Measurements from ENCODE around the gene TCEA3.

TCEA3 gene

DNA sequence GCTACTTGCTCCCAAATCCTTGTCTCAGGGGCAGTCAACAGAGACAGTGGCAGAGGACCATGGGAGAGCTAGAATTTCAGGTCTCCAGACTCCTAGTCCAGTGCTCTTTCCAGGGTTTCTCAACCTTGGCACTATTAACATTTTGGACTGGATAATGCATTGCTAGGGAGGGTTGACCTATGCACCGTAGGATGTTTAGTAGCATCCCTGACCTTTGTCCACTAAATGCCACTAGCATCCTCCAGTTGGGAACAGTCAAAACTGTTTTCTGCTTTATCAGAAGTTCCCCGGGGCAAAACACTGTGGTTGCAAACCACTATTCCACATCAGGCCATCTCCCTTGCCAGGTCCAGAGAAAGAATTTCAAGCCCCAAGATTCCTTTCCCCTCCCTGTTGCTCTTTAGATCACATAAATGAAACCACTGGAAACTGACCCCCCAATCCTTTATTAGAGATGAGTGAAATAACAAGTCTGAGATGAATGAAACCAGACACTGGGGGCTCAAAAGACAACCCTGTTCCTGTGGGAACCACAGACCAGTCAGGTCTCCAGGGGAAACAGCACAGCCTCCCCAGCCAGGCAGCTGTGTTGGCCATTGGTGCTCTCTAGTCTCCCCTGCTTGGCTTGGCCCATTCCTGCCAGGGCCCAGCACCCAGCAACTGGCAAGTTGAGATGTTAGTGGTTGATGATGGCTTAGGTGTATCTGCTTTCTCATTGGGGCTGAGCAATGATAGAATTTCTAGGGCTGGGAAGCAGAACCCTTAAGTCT, 3.8 kb upstream of the TCEA3 start:
- DNase-seq (ENCODE audit: low read depth, low spot score) = no peak
- peaks cover 3% of the 10 kb centered on the region; the same call in 1 of the 2 replicates for H3K36me3 ChIP-seq (ENCODE audit: insufficient read depth, low read length)
- H3K4me3 ChIP-seq = no peak overlapping the region
- TF ChIP-seq POLR2AphosphoS5 (IDR thresholded peaks at IDR 0.05; ENCODE audit: borderline replicate concordance, low read depth, low read length) = no peak
- TF ChIP-seq FOXP2 (optimal IDR thresholded peaks at IDR 0.05; ENCODE audit: control extremely low read depth, extremely low read length, insufficient read depth) = no peak
- no peak for TF ChIP-seq EZH2 (IDR thresholded peaks at IDR 0.05)
- H3K27ac ChIP-seq = no peak overlapping the region
- no peaks in the 10 kb centered on the region for H3K9me3 ChIP-seq (ENCODE audit: low read depth, low read length)
- no peak overlapping the region for H3K9ac ChIP-seq (ENCODE audit: insufficient read length)

DNA sequence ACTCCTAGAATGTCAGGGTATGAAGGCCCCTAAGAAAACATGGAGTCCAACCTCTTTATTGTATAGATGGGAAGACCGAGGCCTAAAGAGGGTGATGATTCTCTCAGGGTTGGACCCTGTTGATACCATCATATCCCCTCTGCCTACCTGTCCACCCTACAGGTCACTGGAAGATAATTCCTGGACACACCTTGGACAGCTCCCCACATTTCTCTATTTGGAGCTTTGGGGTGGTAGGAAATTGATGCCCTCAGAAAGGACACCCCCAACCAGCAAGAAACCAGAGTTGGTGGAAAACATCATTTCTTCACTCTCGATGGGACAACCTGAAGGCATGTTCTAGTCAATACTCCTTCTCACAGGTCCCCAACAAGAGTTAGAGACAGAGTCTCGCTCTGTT, 3.0 kb upstream of the TCEA3 start:
- no peak for TF ChIP-seq EZH2 (IDR thresholded peaks at IDR 0.05)
- no peak for TF ChIP-seq FOXP2 (optimal IDR thresholded peaks at IDR 0.05; ENCODE audit: control extremely low read depth, extremely low read length, insufficient read depth)
- TF ChIP-seq POLR2AphosphoS5 (IDR thresholded peaks at IDR 0.05; ENCODE audit: borderline replicate concordance, low read depth, low read length) = no peak
- Histone ChIP-seq H3K9ac (ENCODE audit: insufficient read length) (no peak overlapping the region), H3K36me3 (ENCODE audit: insufficient read depth, low read length) (peaks cover 3% of the 10 kb centered on the region; the same call in 1 of the 2 replicates), H3K4me3 (no peak overlapping the region), H3K9me3 (ENCODE audit: low read depth, low read length) (no peaks in the 10 kb centered on the region), H3K27ac (no peak overlapping the region)
- no peak for DNase-seq (ENCODE audit: low read depth, low spot score)

DNA sequence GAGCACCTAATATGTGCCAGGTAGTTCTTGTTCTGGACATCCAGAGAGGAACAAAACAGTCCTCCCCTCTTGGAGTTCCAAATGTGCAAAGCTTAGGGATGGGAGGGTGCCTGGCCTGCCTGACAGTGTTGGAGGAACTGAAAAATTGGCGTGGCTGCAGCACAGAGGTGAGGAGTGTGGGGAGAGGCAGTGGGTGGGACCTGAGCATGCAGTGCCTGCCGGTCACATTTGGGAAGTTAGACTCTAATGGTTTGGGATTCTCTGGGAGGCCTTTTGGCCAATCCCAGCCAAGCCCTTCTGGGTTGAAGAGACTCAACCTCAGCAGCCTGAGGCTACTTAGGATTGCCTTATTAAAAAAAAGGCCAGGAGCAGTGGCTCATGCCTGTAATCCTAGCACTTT, 2.3 kb upstream of the TCEA3 start:
- H3K9ac ChIP-seq (ENCODE audit: insufficient read length) = no peak overlapping the region
- H3K36me3 ChIP-seq (ENCODE audit: insufficient read depth, low read length) = peaks cover 3% of the 10 kb centered on the region; the same call in 1 of the 2 replicates
- H3K27ac ChIP-seq = no peak overlapping the region
- no peak overlapping the region for H3K4me3 ChIP-seq
- TF ChIP-seq POLR2AphosphoS5 (IDR thresholded peaks at IDR 0.05; ENCODE audit: borderline replicate concordance, low read depth, low read length) = no peak
- no peak for TF ChIP-seq EZH2 (IDR thresholded peaks at IDR 0.05)
- no peak for TF ChIP-seq FOXP2 (optimal IDR thresholded peaks at IDR 0.05; ENCODE audit: control extremely low read depth, extremely low read length, insufficient read depth)
- no peak for DNase-seq (ENCODE audit: low read depth, low spot score)
- no peaks in the 10 kb centered on the region for H3K9me3 ChIP-seq (ENCODE audit: low read depth, low read length)

DNA sequence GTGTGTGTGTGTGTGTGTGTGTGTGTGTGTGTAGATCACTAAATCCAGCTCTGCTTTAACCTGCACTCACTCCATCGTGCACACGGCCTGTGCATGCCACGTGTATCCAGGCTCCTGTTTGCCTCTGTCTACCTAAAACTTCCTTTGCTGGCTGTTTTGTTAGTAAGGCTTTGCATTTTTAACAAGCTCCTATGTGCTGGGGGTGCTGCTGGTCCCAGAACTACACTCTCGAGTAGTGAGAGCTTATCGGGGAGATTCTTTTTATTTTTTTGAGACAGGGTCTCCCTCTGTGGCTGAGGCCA, 596 bp upstream of the TCEA3 start:
- peak overlapping the region; percentile 96 for H3K4me3 ChIP-seq

DNA sequence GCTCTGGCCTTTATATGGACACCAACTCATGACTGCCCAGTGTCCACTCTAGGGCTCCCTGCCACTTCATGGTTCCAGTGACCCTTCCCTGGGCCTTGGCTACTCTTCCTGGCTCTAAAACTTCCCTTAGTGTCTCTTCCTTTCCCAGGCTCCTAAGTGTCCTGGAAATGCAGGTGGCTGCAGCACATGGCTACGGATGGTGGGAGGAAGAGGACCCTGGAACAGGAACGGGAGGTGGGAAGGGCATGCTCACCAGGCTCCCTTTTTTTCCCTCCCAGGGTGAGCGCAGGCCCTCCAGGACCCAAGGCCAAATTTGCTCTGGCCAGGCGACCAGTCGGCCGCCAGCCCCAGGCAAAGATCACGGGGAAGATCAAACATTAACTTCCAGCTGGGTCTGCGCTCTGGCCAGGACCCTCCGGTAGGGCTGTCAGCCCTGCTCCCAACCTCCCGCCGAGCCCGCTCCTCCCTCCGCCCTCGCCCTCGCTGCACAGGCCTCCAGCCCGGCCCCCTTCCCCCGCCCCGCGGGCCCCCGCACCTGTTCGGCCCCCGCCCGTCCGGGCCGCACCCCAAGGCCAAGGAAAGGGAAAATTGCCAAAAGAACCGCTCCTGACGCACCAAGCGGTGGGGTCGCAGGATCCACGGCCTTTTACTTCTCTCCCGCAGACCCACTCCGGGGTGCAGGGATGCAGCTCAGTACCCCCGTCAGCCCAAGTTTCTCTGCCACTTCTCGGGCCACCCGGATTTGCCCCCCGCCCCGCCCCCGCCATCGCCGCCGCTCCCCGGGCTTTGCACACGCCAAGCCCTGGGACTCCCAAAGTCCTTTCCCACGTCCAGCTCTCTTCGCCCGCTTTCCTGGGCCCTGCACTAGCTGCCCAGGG, 894 bp downstream of the TCEA3 start:
- Histone ChIP-seq H3K27ac (peak overlapping the region; percentile 46), H3K4me3 (peak overlapping the region; percentile 96), H3K9me3 (ENCODE audit: low read depth, low read length) (no peaks in the 10 kb centered on the region), H3K9ac (ENCODE audit: insufficient read length) (peak overlapping the region; percentile 87), H3K36me3 (ENCODE audit: insufficient read depth, low read length) (peaks cover 5% of the 10 kb centered on the region; the same call in 1 of the 2 replicates)
- TF ChIP-seq FOXP2 (optimal IDR thresholded peaks at IDR 0.05; ENCODE audit: control extremely low read depth, extremely low read length, insufficient read depth) (no peak), POLR2AphosphoS5 (IDR thresholded peaks at IDR 0.05; ENCODE audit: borderline replicate concordance, low read depth, low read length) (no peak), EZH2 (IDR thresholded peaks at IDR 0.05) (no peak)
- DNase-seq (ENCODE audit: low read depth, low spot score) = no peak

More for the DNA sequence above, 596 bp upstream of the TCEA3 start:
- Histone ChIP-seq H3K36me3 (ENCODE audit: insufficient read depth, low read length) (peaks cover 5% of the 10 kb centered on the region; the same call in 1 of the 2 replicates), H3K9me3 (ENCODE audit: low read depth, low read length) (no peaks in the 10 kb centered on the region), H3K27ac (peak overlapping the region; percentile 74; the same call in 1 of the 2 replicates), H3K9ac (ENCODE audit: insufficient read length) (peak overlapping the region; percentile 87)
- no peak for DNase-seq (ENCODE audit: low read depth, low spot score)
- TF ChIP-seq FOXP2 (optimal IDR thresholded peaks at IDR 0.05; ENCODE audit: control extremely low read depth, extremely low read length, insufficient read depth) = no peak
- TF ChIP-seq POLR2AphosphoS5 (IDR thresholded peaks at IDR 0.05; ENCODE audit: borderline replicate concordance, low read depth, low read length) = no peak; the same call in 1 of the 2 replicates
- TF ChIP-seq EZH2 (IDR thresholded peaks at IDR 0.05) = no peak

DNA sequence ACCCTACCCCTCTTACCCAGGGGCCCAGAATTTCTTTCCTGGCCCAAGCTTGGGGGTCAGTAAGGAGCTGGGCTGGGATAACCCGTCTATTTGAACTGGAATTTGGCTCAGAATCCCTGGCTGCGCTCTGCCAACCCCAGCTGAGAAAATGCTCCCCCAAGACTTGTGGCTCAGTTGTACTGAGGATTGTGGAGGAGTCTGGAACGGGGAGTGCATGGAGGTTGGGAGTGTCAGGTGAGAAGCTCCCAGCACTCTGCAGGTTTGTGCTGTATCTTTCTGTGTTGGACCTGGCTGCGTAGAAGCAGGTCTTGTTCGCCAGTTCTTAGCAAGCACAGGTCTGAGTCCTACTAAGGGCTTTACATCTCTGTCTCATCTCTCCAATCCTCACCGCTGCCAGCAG, 1.6 kb downstream of the TCEA3 start:
- no peak for DNase-seq (ENCODE audit: low read depth, low spot score)
- Histone ChIP-seq H3K36me3 (ENCODE audit: insufficient read depth, low read length) (peaks cover 5% of the 10 kb centered on the region; the same call in 1 of the 2 replicates), H3K9ac (ENCODE audit: insufficient read length) (no peak overlapping the region), H3K9me3 (ENCODE audit: low read depth, low read length) (no peaks in the 10 kb centered on the region), H3K4me3 (peak overlapping the region; percentile 96; the same call in 1 of the 2 replicates), H3K27ac (peak overlapping the region; percentile 46)
- TF ChIP-seq POLR2AphosphoS5 (IDR thresholded peaks at IDR 0.05; ENCODE audit: borderline replicate concordance, low read depth, low read length) (no peak), FOXP2 (optimal IDR thresholded peaks at IDR 0.05; ENCODE audit: control extremely low read depth, extremely low read length, insufficient read depth) (no peak), EZH2 (IDR thresholded peaks at IDR 0.05) (no peak)

DNA sequence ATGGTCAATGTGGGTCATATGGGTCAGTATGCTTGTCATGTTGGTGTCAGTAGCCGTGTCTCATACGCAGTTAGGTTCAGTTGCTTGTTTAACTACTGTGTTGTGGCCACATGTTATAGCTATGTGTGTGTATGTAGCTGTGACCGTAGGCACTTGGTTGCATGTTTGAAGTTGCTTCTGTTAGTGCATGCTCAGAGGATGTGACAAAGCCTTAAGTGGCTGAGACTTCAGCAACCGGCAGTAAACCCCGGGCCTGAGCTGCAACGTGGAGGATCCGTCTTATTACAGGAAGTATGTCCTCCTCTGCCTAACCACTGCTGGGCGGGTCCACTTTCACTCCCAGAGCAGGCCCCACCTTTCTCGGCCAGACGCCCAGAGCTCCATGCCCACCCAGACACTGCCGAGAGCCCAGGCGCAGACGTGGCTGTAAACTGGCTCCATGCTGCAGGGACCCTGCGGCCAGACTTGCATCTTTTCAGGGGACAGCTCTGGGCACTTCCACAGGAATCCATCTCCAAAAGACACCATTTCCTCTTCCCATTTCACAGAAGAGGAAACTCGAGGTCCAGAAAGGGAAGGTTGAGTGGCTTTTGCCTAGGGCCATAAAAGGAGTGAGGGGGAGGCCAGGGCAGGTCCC, 2.2 kb downstream of the TCEA3 start:
- Histone ChIP-seq H3K27ac (peak overlapping the region; percentile 7; the same call in 1 of the 2 replicates), H3K4me3 (no peak overlapping the region), H3K9ac (ENCODE audit: insufficient read length) (no peak overlapping the region), H3K9me3 (ENCODE audit: low read depth, low read length) (no peaks in the 10 kb centered on the region), H3K36me3 (ENCODE audit: insufficient read depth, low read length) (peaks cover 5% of the 10 kb centered on the region; the same call in 1 of the 2 replicates)
- no peak for DNase-seq (ENCODE audit: low read depth, low spot score)
- TF ChIP-seq EZH2 (IDR thresholded peaks at IDR 0.05) = no peak
- TF ChIP-seq POLR2AphosphoS5 (IDR thresholded peaks at IDR 0.05; ENCODE audit: borderline replicate concordance, low read depth, low read length) = no peak
- no peak for TF ChIP-seq FOXP2 (optimal IDR thresholded peaks at IDR 0.05; ENCODE audit: control extremely low read depth, extremely low read length, insufficient read depth)

Data from SK-N-MC (cell line).